H1 (cell line): ENCODE results near the gene PRKCZ. TPM values are rescaled to one million over a fixed set of nuclear protein-coding genes. Genes with fewer than 3 reads are reported as not detected.

Experiments used
- CTCF ChIA-PET: fragments of 300-600 bp; sonication (Branson Sonifier 250); formaldehyde crosslinking; loops from one replicate; lab custom pipeline; 2021; ENCODE audit not compliant: partially characterized antibody; lab: Charles Lee
- POLR2A ChIA-PET: fragments of 300-600 bp; sonication (Branson Sonifier 250); formaldehyde crosslinking; loops from one replicate; lab custom pipeline; 2021; ENCODE audit warnings: inconsistent platforms; ENCODE audit not compliant: partially characterized antibody; lab: Charles Lee
- DNase-seq, 2 experiments: peaks; one replicate each; pipeline versions ENCODE4 v3.0.0 to v3.0.0-alpha.2; 2010 to 2022; ENCODE audit warnings: low spot score in 2 of 2, low read depth in 1 of 2, mixed read lengths in 1 of 2
- FAIRE-seq: peaks from 2 replicates; lab custom pipeline; 2011; peaks lifted over from hg19 to GRCh38; lab: Jason Lieb, UNC
- H2AFZ ChIP-seq: 2 replicates; pipeline ENCODE4 v1.8.1; 2012; ENCODE audit warnings: low read length, inconsistent platforms
- H2AK5ac ChIP-seq: 2 replicates; pipeline ENCODE4 v1.6.1; 2013; ENCODE audit warnings: low read depth, low read length
- H2BK120ac ChIP-seq: replicated peaks from 2 replicates; pipeline ENCODE3; 2013; ENCODE audit warnings: low read depth, low read length, inconsistent platforms
- H2BK12ac ChIP-seq: 2 replicates; pipeline ENCODE4 v1.6.1; 2013; ENCODE audit warnings: low read depth, low read length
- H2BK15ac ChIP-seq: 2 replicates; pipeline ENCODE4 v1.6.1; 2013; ENCODE audit warnings: low read length
- H2BK20ac ChIP-seq: 2 replicates; pipeline ENCODE4 v1.6.1; 2013; ENCODE audit warnings: low read length
- H2BK5ac ChIP-seq: 2 replicates; pipeline ENCODE4 v1.6.1; 2013; ENCODE audit warnings: low read depth, low read length
- H3K14ac ChIP-seq: 2 replicates; pipeline ENCODE4 v1.6.1; 2013; ENCODE audit warnings: inconsistent platforms; ENCODE audit not compliant: insufficient read length
- H3K18ac ChIP-seq: 2 replicates; pipeline ENCODE4 v1.6.1; 2013; ENCODE audit warnings: low read length; ENCODE audit errors: extremely low read depth
- H3K23ac ChIP-seq: 2 replicates; pipeline ENCODE4 v1.6.1; 2013; ENCODE audit warnings: inconsistent platforms; ENCODE audit not compliant: insufficient read length
- H3K23me2 ChIP-seq: 2 replicates; pipeline ENCODE4 v1.6.1; 2013; ENCODE audit warnings: low read depth, low read length
- H3K27ac ChIP-seq: 2 replicates; pipeline ENCODE4 v1.6.1; 2011; ENCODE audit warnings: low read depth, low read length, inconsistent platforms
- H3K27me3 ChIP-seq, 4 experiments: replicated peaks in 1 of 4; 1 replicate in 1 of 4; 2 replicates in 3 of 4; pipeline versions ENCODE4 v1.6.1 to v1.8.1; 2011 to 2013; ENCODE audit warnings: low read length in 3 of 4, mild to moderate bottlenecking in 3 of 4, inconsistent platforms in 2 of 4, mixed read lengths in 2 of 4, moderate library complexity in 1 of 4; ENCODE audit not compliant: control insufficient read depth in 3 of 4, insufficient read depth in 3 of 4; ENCODE audit errors: extremely low read depth in 1 of 4
- H3K36me3 ChIP-seq, 4 experiments: 2 replicates each; pipeline versions ENCODE4 v1.6.1 to v1.8.1; 2011 to 2013; ENCODE audit warnings: mild to moderate bottlenecking in 4 of 4, low read length in 3 of 4, moderate library complexity in 2 of 4, control low read depth in 1 of 4, inconsistent platforms in 1 of 4; ENCODE audit not compliant: insufficient read depth in 4 of 4, control insufficient read depth in 2 of 4
- H3K4ac ChIP-seq: replicated peaks from 2 replicates; pipeline ENCODE3; 2013; ENCODE audit warnings: low read length, low read depth, mixed read lengths, inconsistent platforms; ENCODE audit not compliant: insufficient read length
- H3K4me1 ChIP-seq, 4 experiments: replicated peaks in 1 of 4; 1 replicate in 1 of 4; 2 replicates in 3 of 4; pipeline versions ENCODE4 v1.6.1 to v1.8.1; 2011 to 2013; ENCODE audit warnings: low read length in 3 of 4, inconsistent platforms in 2 of 4, mixed read lengths in 1 of 4; ENCODE audit not compliant: insufficient read depth in 4 of 4, control insufficient read depth in 3 of 4
- H3K4me2 ChIP-seq, 2 experiments: 2 replicates each; pipeline versions ENCODE4 v1.6.1 to v1.8.1; 2011 to 2013; ENCODE audit warnings: low read depth in 2 of 2, low read length in 2 of 2, control low read depth in 1 of 2, inconsistent platforms in 1 of 2, mild to moderate bottlenecking in 1 of 2; ENCODE audit not compliant: insufficient read depth in 1 of 2
- H3K4me3 ChIP-seq, 4 experiments: fragments of 200-600, 300-600 bp in 1 of 4; sonication (generic), shearing (Covaris generic), sonication (Bioruptor Twin) in 1 of 4; 2 replicates each; pipeline versions ENCODE4 v1.5.1 to v1.8.1; 2011 to 2016; ENCODE audit warnings: low read length in 4 of 4, low read depth in 3 of 4, control low read depth in 2 of 4, inconsistent platforms in 2 of 4, mild to moderate bottlenecking in 2 of 4, mixed read lengths in 1 of 4, moderate library complexity in 1 of 4; ENCODE audit not compliant: insufficient read depth in 2 of 4; ENCODE audit errors: extremely low read depth in 1 of 4
- H3K56ac ChIP-seq: replicated peaks from 2 replicates; pipeline ENCODE3; 2013; ENCODE audit warnings: low read depth, mild to moderate bottlenecking, mixed read lengths, low read length, inconsistent platforms; ENCODE audit not compliant: insufficient read length
- H3K79me1 ChIP-seq: 2 replicates; pipeline ENCODE4 v1.6.1; 2013; ENCODE audit warnings: low read depth, low read length, control low read depth
- H3K79me2 ChIP-seq, 2 experiments: 2 replicates each; pipeline versions ENCODE4 v1.6.1 to v1.8.1; 2012 to 2013; ENCODE audit warnings: low read length in 2 of 2, mild to moderate bottlenecking in 2 of 2, inconsistent platforms in 1 of 2; ENCODE audit not compliant: insufficient read depth in 2 of 2, control insufficient read depth in 1 of 2
- H3K9ac ChIP-seq, 4 experiments: replicated peaks in 1 of 4; 1 replicate in 1 of 4; 2 replicates in 3 of 4; pipeline versions ENCODE4 v1.6.1 to v1.8.1; 2011 to 2013; ENCODE audit warnings: low read depth in 3 of 4, low read length in 3 of 4, control low read depth in 2 of 4, mild to moderate bottlenecking in 2 of 4, moderate library complexity in 2 of 4, inconsistent platforms in 1 of 4; ENCODE audit errors: extremely low read depth in 1 of 4
- H3K9me3 ChIP-seq, 2 experiments: 2 replicates each; pipeline versions ENCODE4 v1.6.1 to v1.8.1; 2012 to 2013; ENCODE audit warnings: mild to moderate bottlenecking in 2 of 2, moderate library complexity in 2 of 2, control low read depth in 1 of 2, inconsistent platforms in 1 of 2, low read depth in 1 of 2, low read length in 1 of 2, mixed read lengths in 1 of 2; ENCODE audit not compliant: insufficient read depth in 2 of 2
- H4K20me1 ChIP-seq, 2 experiments: replicated peaks in 1 of 2; 2 replicates each; pipeline versions ENCODE3 to v1.8.1; 2011 to 2013; ENCODE audit warnings: inconsistent platforms in 2 of 2, low read length in 2 of 2, mild to moderate bottlenecking in 1 of 2; ENCODE audit not compliant: insufficient read depth in 2 of 2, control insufficient read depth in 1 of 2
- H4K5ac ChIP-seq: 2 replicates; pipeline ENCODE4 v1.6.1; 2013; ENCODE audit warnings: low read length, low read depth, mixed read lengths, inconsistent platforms; ENCODE audit not compliant: insufficient read length
- H4K8ac ChIP-seq: 2 replicates; pipeline ENCODE4 v1.8.0; 2013; ENCODE audit warnings: mild to moderate bottlenecking, moderate library complexity, low read length, inconsistent platforms; ENCODE audit not compliant: insufficient read depth; ENCODE audit errors: extremely low read depth
- H4K91ac ChIP-seq: replicated peaks from 2 replicates; pipeline ENCODE3; 2013; ENCODE audit warnings: low read length, mixed read lengths, inconsistent platforms; ENCODE audit not compliant: insufficient read length
- CHD1 ChIP-seq: IDR thresholded peaks from 2 replicates; pipeline ENCODE4 v1.6.1; 2012; ENCODE audit warnings: low read depth, low read length, improper control_type of control experiment
- RFX5 ChIP-seq: IDR thresholded peaks from 2 replicates; pipeline ENCODE4 v1.6.1; 2011; ENCODE audit warnings: low read depth, low read length, improper control_type of control experiment, borderline replicate concordance
- SAP30 ChIP-seq: fragments of 300-600 bp; sonication (generic); IDR thresholded peaks from 2 replicates; pipeline ENCODE4 v1.7.1; 2012; ENCODE audit warnings: low read length, moderate library complexity, mild to moderate bottlenecking, inconsistent platforms; ENCODE audit not compliant: insufficient read depth, insufficient replicate concordance
- TAF7 ChIP-seq: optimal IDR thresholded peaks from 2 replicates; pipeline ENCODE3; 2011; ENCODE audit warnings: low read depth, mild to moderate bottlenecking, inconsistent platforms, low read length, moderate library complexity, borderline replicate concordance
- YY1 ChIP-seq: IDR thresholded peaks from 2 replicates; pipeline ENCODE4 v1.6.1; 2011; ENCODE audit warnings: low read depth, mild to moderate bottlenecking, low read length
- WGBS, 2 experiments: shearing (Covaris generic) in 1 of 2; methylation state at CpG; one replicate each; pipeline versions ENCODE4 v1.1.6 to v1.1.7; 2013 to 2015; ENCODE audit warnings: low lambda C conversion rate in 2 of 2, mixed read lengths in 2 of 2, inconsistent platforms in 1 of 2, low coverage in 1 of 2, missing lambda C conversion rate in 1 of 2; ENCODE audit not compliant: insufficient replicate concordance in 2 of 2, insufficient coverage in 1 of 2, insufficient read length in 1 of 2; ENCODE audit errors: extremely low coverage in 1 of 2, missing lambda C conversion rate in 1 of 2; 5-methylcytosine and 5-hydroxymethylcytosine counted together
- polyA plus RNA-seq, 7 experiments: library from polyadenylated mRNA; depleted of rRNA in 3 of 7; stranded (reverse) in 5 of 7; unstranded in 2 of 7; fragments of >200 nt in 5 of 7; fragments of 200-250 nt in 2 of 7; gene quantifications; 1 replicate in 5 of 7; 2 replicates in 1 of 7; 4 replicates in 1 of 7; pipeline versions ENCODE4 v1.2.1 to v1.2.3, GENCODE V29; 2011 to 2013; ENCODE audit warnings: missing spikeins in 2 of 7, mixed read lengths in 2 of 7
- total RNA-seq: library from RNA; stranded (reverse); fragmentation: NEBNext Ultra II Directional; extraction: Animal tissue kit (Norgen Biotek cat#: 25700); gene quantifications from 2 replicates; pipeline ENCODE4 v1.2.1, GENCODE V29; 2021

Gene PRKCZ
- total and polyA plus RNA-seq, 2 of the 8 experiments (the other 6 are each of a cell fraction or from before 2014, with no cell fraction given) = 37.4 to 45.1 TPM

DNA sequence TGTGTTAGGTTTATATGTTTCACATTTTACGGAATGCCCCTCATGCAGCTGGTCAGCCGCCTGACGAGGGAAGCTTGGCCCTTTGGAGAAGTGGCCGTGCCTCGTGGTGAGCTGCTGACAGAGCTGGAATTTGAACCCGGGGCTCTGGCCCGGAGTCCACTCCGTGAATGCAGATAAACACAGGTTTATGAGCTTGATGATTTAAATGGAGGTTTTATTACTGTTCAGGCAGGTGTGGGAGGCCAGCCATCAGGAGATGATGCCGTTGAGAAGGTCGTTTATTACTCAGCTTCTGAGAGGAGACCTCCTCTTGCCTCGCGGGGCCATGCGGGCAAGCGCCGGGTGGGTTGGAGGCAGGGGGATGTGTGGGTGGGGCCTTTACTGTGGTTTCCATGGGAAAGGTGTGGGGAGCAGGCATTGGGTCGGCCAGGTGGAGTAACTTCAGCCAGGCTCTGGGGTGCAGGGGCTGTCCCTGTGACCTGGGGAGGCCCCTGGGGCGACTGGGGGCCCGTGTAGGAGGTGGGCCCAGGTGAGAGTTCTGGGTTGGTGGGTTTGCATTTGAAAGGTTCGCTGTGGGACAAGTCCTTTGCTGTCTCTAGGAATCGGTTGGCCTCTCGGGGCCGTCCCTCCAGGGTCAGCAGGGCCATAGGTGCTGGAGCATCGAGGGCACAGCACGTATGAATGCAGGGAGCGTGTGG is 22.0 kb downstream of the PRKCZ start:
- Histone ChIP-seq H2AFZ (no peak overlapping the region), H3K36me3 (no peaks in the 10 kb centered on the region; a peak in 3 of 8 replicates), H4K91ac (no peak overlapping the region), H3K9ac (no peak overlapping the region), H3K56ac (no peak overlapping the region), H3K23me2 (no peaks in the 10 kb centered on the region), H2BK15ac (no peak overlapping the region), H3K14ac (no peak overlapping the region), H3K9me3 (peaks cover under 1 to 4% of the 10 kb centered on the region in 2 experiments; a peak in 2 of 4 replicates), H2BK5ac (no peak overlapping the region), H3K18ac (no peak overlapping the region; the same call in 1 of the 2 replicates), H3K4me2 (no peak overlapping the region), H3K27me3 (no peaks in the 10 kb centered on the region), H3K4me1 (peaks cover 0 to 4% (median 0%) of the 10 kb centered on the region in 4 experiments; a peak in 2 of 7 replicates), H3K4me3 (no peak overlapping the region), H4K8ac (no peak overlapping the region), H3K23ac (no peak overlapping the region), H4K5ac (no peak overlapping the region), H2AK5ac (no peak overlapping the region), H4K20me1 (peaks cover 6 to 17% of the 10 kb centered on the region in 2 experiments), H3K79me1 (peaks cover 6% of the 10 kb centered on the region), H3K4ac (no peak overlapping the region), H2BK20ac (no peak overlapping the region), H2BK12ac (no peak overlapping the region), H3K79me2 (peaks cover 0 to 2% of the 10 kb centered on the region in 2 experiments; a peak in 2 of 4 replicates), H2BK120ac (no peak overlapping the region), H3K27ac (no peak overlapping the region)
- DNase-seq (no peak), FAIRE-seq (no peak)
- ChIA-PET POLR2A (interaction anchor here (0.6 kb wide), 1 partner anchor 180 kb away, joined by 3 read pairs; no protein-coding TSS in a partner anchor), CTCF (interaction anchor here (0.7 to 1.4 kb wide), 4 partner anchors 13 to 32 kb away, joined by 3 to 5 read pairs (median 4); no protein-coding TSS in a partner anchor)
- 90% methylated on average over 21 of the region's 25 CpGs; no CpG with 5 or more reads in 1 of the 2 experiments for WGBS, 2 experiments
- TF ChIP-seq SAP30 (no peak), CHD1 (no peak), RFX5 (no peak), YY1 (no peak), TAF7 (no peak)
